Suprapubic skin (tissue), 4 donors: Measurements from ENCODE around the gene DPYD. TPM values are rescaled to one million over a fixed set of nuclear protein-coding genes. Genes with fewer than 3 reads are reported as not detected.

ENCODE experiments used
- DNase-seq, 2 donors: peaks; one replicate each; pipeline ENCODE4 v3.0.0-alpha.2; 2019; ENCODE audit warnings: low spot score in 2 of 2
- H3K27ac ChIP-seq: fragments of 200-600 bp; sonication (generic); one replicate; pipeline ENCODE4 v1.5.1; 2019
- H3K27me3 ChIP-seq: fragments of 200-600 bp; sonication (generic); one replicate; pipeline ENCODE4 v1.5.1; 2019
- H3K36me3 ChIP-seq: fragments of 200-600 bp; sonication (generic); one replicate; pipeline ENCODE4 v1.5.1; 2019
- H3K4me1 ChIP-seq: fragments of 200-600 bp; sonication (generic); one replicate; pipeline ENCODE4 v1.5.1; 2019
- H3K4me3 ChIP-seq: fragments of 200-600 bp; sonication (generic); one replicate; pipeline ENCODE4 v1.5.1; 2019; ENCODE audit warnings: mild to moderate bottlenecking
- H3K9me3 ChIP-seq: fragments of 200-600 bp; sonication (generic); one replicate; pipeline ENCODE4 v1.5.1; 2019
- CTCF ChIP-seq, 2 donors: fragments of 200-600 bp in 1 of 2; fragments of 450-650 bp in 1 of 2; sonication (generic) in 1 of 2; IDR thresholded peaks; one replicate each; pipeline ENCODE4 v1.5.1; 2016 to 2019; ENCODE audit warnings: antibody characterized with exemption in 2 of 2, mild to moderate bottlenecking in 1 of 2, moderate library complexity in 1 of 2
- EP300 ChIP-seq: sonication (generic); formaldehyde crosslinking; IDR thresholded peaks from one replicate; pipeline ENCODE4 v1.6.1; 2017; ENCODE audit warnings: antibody characterized with exemption
- POLR2A ChIP-seq, 2 donors: fragments of 450-650 bp; IDR thresholded peaks; one replicate each; pipeline ENCODE4 v1.6.1; 2017; ENCODE audit warnings: antibody characterized with exemption in 2 of 2, mild to moderate bottlenecking in 2 of 2, moderate library complexity in 2 of 2
- POLR2AphosphoS5 ChIP-seq, 3 donors: sonication (generic); formaldehyde crosslinking; IDR thresholded peaks; one replicate each; pipeline ENCODE4 v1.6.1; 2017; ENCODE audit warnings: antibody characterized with exemption in 3 of 3
- WGBS: methylation state at CpG from one replicate; pipeline ENCODE4 v1.1.5; 2018; 5-methylcytosine and 5-hydroxymethylcytosine counted together
- total RNA-seq, 4 donors: library from RNA; depleted of rRNA; stranded (reverse); fragments of >200 nt; gene quantifications; one replicate each; pipeline ENCODE4 v1.1.0, GENCODE V29; 2016

Gene DPYD
- total RNA-seq, 4 donors from 2014 or later: 10.1 to 31.9 (median 11.6) TPM

DNA sequence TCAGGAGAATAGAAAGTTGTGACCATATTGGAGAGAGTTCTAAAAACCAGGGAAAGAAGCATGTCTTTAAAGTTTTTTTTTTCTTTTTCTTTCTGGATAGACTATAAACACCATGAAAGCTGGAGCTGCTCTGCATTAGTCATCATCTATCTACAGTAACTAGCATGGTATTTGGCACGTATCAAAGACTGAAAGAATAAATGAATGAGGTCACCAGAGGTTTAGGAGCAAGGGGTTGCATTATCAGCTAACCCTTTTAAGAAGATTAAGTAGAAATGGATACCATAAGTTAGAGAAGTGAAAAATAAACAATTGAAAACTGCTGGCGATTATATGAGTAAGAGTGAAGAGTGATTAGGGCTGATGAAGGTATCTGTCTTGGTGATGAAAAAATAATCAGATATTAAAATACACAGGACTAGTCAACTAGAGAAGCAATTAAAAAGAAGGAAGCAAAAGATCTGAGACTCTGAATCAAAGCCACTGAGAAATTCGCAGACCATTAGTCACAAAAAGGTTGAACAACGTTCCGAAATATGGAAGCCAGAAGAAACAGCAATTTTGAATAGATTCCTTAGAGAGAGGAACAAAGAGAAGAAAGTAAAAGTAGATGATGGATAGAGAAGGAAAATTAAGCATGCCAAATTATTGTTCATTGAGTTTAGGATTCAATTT lies 536.4 kb downstream of the DPYD start:
- H3K4me3 ChIP-seq: no peak overlapping the region
- no peak for DNase-seq
- H3K9me3 ChIP-seq: no peaks in the 10 kb centered on the region
- WGBS: 60% methylated on average over 5 of the region's 5 CpGs
- no peak overlapping the region for H3K27ac ChIP-seq
- TF ChIP-seq POLR2A (IDR thresholded peaks at IDR 0.05): no peak
- no peak for TF ChIP-seq EP300
- TF ChIP-seq CTCF (IDR thresholded peaks at IDR 0.05): no peak
- no peak for TF ChIP-seq POLR2AphosphoS5 (IDR thresholded peaks at IDR 0.05)
- no peaks in the 10 kb centered on the region for H3K4me1 ChIP-seq
- no peaks in the 10 kb centered on the region for H3K27me3 ChIP-seq
- no peaks in the 10 kb centered on the region for H3K36me3 ChIP-seq

GRCh38 chr1:97383797-97384196 lies 537.0 kb downstream of the DPYD start:
- H3K4me1 ChIP-seq: no peaks in the 10 kb centered on the region
- TF ChIP-seq CTCF (IDR thresholded peaks at IDR 0.05) (no peak), POLR2A (IDR thresholded peaks at IDR 0.05) (no peak), EP300 (no peak), POLR2AphosphoS5 (IDR thresholded peaks at IDR 0.05) (no peak)
- no peak overlapping the region for H3K27ac ChIP-seq
- H3K36me3 ChIP-seq: no peaks in the 10 kb centered on the region
- H3K9me3 ChIP-seq: no peaks in the 10 kb centered on the region
- no peak overlapping the region for H3K4me3 ChIP-seq
- WGBS: 78% methylated on average over 4 of the region's 4 CpGs
- H3K27me3 ChIP-seq: no peaks in the 10 kb centered on the region
- no peak for DNase-seq

GRCh38 chr1:97382206-97382605 lies 538.6 kb downstream of the DPYD start:
- 97% methylated on average over 1 of the region's 1 CpG for WGBS
- H3K27ac ChIP-seq: no peak overlapping the region
- DNase-seq: no peak
- H3K27me3 ChIP-seq: no peaks in the 10 kb centered on the region
- H3K4me1 ChIP-seq: no peaks in the 10 kb centered on the region
- H3K4me3 ChIP-seq: no peak overlapping the region
- no peak for TF ChIP-seq POLR2A (IDR thresholded peaks at IDR 0.05)
- TF ChIP-seq EP300: no peak
- TF ChIP-seq CTCF (IDR thresholded peaks at IDR 0.05): no peak
- H3K36me3 ChIP-seq: no peaks in the 10 kb centered on the region
- H3K9me3 ChIP-seq: no peaks in the 10 kb centered on the region

DNA sequence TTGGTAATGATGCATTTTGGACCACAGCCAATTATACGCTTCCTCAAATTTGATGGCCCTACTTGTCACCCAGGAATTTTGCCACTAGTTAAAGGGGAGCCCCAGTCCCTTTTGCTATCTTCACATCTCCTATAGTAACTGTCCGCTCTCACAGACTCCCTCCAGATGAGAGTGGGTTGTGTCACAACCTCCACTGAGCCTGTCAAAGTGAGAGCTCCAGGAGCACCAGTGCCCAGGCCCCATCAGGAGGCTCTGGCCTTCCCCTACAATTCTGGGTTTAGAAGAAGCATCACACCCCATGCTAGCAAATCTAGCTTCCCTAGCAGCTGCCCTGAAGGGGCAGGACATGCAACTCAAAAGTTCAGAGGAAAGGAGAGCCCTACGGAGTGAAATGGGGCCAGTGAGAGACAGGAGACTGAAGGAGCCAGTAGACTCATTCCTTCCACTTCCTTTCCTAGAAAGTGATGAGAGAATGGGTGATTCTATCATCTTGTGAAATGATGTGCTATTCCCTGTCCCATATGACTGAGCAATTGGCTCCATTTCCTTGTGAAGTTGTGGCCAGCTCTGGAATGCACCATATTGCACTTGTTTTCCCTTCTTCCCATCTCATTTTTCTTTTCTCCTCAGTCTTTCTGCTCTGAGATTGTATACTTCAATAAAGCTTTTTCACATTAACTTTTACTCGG lies 541.3 kb downstream of the DPYD start:
- H3K4me3 ChIP-seq: no peak overlapping the region
- H3K27ac ChIP-seq: no peak overlapping the region
- no peaks in the 10 kb centered on the region for H3K9me3 ChIP-seq
- no peak for TF ChIP-seq POLR2AphosphoS5 (IDR thresholded peaks at IDR 0.05)
- TF ChIP-seq CTCF (IDR thresholded peaks at IDR 0.05): no peak
- TF ChIP-seq EP300: no peak
- no peak for TF ChIP-seq POLR2A (IDR thresholded peaks at IDR 0.05)
- no peaks in the 10 kb centered on the region for H3K27me3 ChIP-seq
- 89% methylated on average over 4 of the region's 4 CpGs for WGBS
- DNase-seq: no peak
- no peaks in the 10 kb centered on the region for H3K4me1 ChIP-seq
- no peaks in the 10 kb centered on the region for H3K36me3 ChIP-seq

DNA sequence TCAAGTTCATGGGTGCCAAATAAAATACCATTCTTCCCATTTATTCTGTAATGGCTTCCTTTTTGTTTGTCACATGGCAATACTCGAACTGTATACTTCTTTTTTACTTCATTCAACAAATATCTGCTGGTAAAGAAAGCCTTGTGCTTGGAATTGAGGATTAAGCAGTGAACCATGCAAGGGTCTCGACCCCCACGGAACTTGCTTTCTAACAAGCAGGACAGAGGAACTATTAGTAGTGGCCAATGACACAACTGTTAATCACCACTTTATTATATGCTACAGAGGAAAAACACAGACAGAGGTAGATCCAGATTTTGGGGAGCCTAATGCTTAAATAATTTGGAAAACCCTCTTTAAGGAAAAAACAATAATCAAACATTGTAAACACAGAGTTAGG lies 542.2 kb downstream of the DPYD start:
- WGBS: 94% methylated on average over 3 of the region's 3 CpGs
- Histone ChIP-seq H3K27me3 (no peaks in the 10 kb centered on the region), H3K9me3 (no peaks in the 10 kb centered on the region), H3K4me1 (no peaks in the 10 kb centered on the region), H3K36me3 (no peaks in the 10 kb centered on the region), H3K4me3 (no peak overlapping the region), H3K27ac (no peak overlapping the region)
- DNase-seq: no peak
- no peak for TF ChIP-seq CTCF (IDR thresholded peaks at IDR 0.05)
